GM12873 (cell line): ENCODE measurements around the gene GAB1.

Experiments used
- TF ChIP-seq, protein P1 (sequence below): IDR thresholded peaks from 2 replicates; pipeline ENCODE4 v1.5.1; 2012; ENCODE audit warnings: low read depth, mild to moderate bottlenecking, moderate library complexity, low read length, control low read depth; ENCODE audit not compliant: insufficient read depth; ENCODE audit errors: missing control alignments

GAB1 gene

DNA sequence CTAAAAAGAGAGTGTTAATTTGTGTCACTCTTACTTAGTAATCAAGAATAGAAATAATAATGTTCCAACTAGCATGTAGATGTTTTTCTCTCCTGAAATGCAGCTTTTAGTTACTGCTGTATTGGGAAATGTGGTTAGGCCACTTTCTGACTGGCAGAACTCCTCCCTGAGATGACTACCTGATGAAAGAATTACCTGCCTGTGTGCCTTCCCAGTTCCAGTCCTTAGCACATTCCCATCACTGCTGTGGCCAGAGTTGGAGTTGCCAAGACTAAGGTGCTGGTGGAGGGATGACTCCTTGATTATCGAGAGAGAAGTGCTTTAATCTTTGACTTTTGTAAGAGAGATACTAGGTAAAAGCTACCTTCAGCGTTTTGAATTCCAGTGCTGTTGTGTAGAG is 9.5 kb downstream of the GAB1 start:
- TF ChIP-seq, protein P1, sequence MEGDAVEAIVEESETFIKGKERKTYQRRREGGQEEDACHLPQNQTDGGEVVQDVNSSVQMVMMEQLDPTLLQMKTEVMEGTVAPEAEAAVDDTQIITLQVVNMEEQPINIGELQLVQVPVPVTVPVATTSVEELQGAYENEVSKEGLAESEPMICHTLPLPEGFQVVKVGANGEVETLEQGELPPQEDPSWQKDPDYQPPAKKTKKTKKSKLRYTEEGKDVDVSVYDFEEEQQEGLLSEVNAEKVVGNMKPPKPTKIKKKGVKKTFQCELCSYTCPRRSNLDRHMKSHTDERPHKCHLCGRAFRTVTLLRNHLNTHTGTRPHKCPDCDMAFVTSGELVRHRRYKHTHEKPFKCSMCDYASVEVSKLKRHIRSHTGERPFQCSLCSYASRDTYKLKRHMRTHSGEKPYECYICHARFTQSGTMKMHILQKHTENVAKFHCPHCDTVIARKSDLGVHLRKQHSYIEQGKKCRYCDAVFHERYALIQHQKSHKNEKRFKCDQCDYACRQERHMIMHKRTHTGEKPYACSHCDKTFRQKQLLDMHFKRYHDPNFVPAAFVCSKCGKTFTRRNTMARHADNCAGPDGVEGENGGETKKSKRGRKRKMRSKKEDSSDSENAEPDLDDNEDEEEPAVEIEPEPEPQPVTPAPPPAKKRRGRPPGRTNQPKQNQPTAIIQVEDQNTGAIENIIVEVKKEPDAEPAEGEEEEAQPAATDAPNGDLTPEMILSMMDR, result no peak

DNA sequence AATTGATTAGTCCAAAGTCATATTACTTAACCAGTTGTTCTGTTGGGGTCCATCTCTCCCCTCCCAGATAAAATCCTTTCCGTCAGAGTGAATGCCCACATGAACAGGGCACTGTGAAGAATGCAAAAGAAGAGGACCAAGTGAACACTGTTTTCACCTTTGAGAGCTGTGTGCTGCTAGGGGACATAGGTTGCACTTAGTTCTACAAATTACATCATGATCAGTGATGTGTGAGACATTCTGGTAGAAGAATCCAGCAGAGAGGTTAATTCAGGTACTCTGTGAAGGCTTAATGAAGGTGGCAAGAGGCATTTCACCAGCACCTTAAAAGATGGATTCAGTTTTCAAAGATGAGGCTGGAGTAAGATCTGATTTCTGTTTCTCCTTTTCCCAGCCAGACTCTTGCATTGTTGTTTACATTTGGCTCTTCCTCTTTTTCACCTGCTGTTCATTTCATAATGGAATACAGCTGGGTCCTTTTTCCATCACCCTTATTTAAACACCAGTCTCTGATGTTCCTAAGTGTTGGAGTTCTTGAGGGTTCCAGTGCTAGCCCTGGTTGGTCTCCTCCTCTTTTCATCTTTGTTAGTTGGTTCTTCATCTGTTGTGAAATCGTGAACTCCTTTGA is 10.9 kb downstream of the GAB1 start:
- TF ChIP-seq, protein P1, result no peak

DNA sequence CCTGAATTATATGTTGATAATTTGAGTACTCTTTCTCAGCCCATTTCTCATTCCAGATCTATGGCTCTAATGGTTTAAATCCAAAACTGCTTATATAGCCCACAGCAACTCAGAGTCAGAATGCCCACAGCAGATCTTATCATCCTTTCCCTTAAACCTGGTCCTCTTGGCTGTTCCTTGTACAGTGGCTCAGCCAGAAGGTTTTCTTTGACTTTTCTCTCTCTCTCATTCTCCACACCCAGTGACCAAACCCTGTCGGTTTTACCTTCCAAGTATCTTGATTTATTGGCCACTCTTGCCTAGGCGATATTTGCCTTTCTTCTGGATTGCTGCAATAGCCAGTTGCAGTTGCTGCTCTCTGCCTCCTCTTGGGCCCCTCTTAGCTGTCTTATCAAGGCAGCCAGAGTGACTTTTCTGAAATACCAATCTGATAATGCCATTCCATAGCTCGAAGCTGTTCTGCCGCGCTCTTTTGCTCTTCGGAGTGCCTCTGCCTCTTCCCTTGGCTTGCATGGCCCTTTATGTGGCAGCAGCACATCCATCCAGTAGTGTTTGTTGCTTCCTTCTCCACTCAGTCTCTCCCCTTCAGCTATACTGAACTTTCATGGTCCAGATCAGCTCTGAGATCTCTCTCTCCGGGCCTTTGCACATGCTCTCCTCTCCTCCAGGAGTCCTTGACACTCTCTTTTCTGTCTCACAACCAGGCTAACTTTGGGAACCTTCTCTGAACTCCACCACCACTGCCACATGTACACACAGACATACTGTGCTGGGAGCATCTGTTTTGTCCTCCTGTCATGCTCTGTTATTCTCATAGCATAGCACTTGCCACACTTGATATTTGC is 11.8 kb downstream of the GAB1 start:
- TF ChIP-seq, protein P1, result no peak

DNA sequence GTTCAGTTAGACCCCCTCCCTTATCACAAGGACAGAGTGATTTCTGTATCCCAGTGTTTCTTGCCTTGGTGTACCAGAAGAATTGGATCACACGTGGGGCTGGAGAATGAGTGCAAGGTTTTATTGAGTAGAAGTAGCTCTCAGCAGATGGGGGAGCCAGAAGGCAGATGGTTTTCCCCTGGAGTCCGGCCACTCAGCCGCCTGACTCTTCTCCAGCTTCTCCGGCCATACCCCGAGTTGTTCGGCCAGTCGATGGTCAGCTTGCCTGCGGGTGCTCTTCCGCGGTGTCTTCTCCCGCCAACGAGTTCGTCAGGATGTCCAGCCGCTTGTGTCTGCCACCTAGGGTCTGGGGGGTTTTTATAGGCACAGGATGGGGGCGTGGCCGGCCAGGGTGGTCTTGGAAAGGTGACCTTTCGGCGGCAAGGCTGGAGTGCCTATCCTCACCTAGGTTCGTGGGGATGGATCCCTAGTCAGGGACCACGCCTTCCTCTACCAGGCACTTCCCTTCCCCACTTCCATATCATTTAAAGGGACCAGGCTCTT is 14.5 kb downstream of the GAB1 start:
- TF ChIP-seq, protein P1, result no peak

DNA sequence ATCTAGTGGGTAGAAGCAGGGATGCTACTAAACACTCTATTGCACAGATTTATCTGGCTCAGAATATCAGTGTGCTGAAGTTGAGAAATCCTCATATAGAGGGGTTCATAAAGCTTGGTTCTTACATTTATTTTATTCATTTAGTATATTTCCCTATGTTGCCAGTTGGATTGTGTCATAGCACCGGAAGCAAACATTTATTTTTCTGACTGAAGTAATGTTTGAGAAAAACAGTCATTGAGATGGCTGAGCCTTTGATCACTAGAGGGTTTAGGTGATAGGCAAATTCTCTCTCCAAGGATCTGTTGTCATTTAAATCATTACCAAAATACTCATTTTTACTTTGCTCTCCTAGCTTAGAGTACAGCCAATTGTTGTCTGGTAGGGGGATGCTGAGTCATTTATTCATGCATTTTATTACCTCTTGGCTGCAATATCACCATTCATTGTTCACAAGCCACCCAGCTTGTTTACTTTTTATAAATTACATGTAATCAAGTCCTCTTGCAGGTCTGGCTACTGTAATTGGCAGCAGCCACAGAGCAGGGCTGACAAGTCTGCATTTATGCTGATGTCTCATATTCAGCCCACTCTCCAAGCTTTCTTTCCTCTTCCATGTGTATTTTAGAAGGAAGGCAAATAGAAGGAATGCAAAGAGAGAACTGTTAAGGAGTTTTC is 15.2 kb downstream of the GAB1 start:
- TF ChIP-seq, protein P1, result no peak

DNA sequence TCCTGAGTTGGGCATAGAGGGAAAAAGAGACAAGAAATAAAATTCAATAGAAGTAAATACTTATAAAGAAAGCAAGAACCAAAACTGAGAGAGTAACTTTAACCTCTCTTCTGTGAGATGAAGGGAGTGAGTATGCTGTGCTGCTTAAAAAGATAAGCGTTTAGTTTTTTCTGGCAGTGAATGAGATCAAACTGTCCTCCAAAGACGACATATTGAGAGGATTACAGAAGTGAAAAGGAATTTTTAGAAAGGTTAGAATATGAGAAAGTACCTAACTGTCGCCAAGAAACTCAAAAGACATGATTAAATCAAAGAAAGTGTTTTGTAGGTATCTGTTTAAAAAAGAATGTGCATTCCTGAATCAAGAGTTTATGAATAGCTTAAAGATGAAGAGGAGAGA is 16.0 kb downstream of the GAB1 start:
- TF ChIP-seq, protein P1, result no peak

DNA sequence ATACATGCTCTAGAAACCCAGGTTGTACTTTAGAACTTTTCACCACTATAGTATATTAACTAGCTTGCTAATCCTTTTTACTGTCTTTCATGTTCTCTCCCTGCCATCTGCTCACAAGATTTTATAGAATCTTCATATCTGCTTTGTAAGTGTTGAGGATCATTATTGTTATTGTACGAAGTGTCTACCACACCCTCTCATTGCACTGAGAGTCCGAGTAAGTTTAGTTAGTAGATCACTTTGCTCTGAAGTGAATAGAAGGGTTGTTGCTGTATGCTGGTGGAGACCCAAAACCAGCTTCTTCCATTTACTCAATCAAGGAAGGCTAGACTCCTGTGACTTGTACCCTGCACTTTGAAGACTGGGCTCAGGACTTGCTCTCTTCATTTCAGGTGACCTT is 17.1 kb downstream of the GAB1 start:
- TF ChIP-seq, protein P1, result no peak
